LHCN-M2 (cell line): ENCODE measurements around the gene ACOX2. TPM values are rescaled to one million over a fixed set of nuclear protein-coding genes. Genes with fewer than 3 reads are reported as not detected.

Experiments
- DNase-seq: peaks from one replicate; pipeline ENCODE4 v3.0.0-alpha.2; 2012; ENCODE audit warnings: low read depth
- polyA plus RNA-seq: library from polyadenylated mRNA; unstranded; fragments of >200 nt; gene quantifications from one replicate; pipeline ENCODE4 v1.2.1, GENCODE V29; 2012; ENCODE audit warnings: missing spikeins
- total RNA-seq: library from RNA; depleted of rRNA; stranded (reverse); fragments of >200 nt; gene quantifications from 2 replicates; pipeline ENCODE4 v1.2.3, GENCODE V29; 2014; rRNA removed

ACOX2 gene
- 2.4 and 2.7 TPM in 2 replicates for total RNA-seq
- 0.50 TPM for polyA plus RNA-seq

DNA sequence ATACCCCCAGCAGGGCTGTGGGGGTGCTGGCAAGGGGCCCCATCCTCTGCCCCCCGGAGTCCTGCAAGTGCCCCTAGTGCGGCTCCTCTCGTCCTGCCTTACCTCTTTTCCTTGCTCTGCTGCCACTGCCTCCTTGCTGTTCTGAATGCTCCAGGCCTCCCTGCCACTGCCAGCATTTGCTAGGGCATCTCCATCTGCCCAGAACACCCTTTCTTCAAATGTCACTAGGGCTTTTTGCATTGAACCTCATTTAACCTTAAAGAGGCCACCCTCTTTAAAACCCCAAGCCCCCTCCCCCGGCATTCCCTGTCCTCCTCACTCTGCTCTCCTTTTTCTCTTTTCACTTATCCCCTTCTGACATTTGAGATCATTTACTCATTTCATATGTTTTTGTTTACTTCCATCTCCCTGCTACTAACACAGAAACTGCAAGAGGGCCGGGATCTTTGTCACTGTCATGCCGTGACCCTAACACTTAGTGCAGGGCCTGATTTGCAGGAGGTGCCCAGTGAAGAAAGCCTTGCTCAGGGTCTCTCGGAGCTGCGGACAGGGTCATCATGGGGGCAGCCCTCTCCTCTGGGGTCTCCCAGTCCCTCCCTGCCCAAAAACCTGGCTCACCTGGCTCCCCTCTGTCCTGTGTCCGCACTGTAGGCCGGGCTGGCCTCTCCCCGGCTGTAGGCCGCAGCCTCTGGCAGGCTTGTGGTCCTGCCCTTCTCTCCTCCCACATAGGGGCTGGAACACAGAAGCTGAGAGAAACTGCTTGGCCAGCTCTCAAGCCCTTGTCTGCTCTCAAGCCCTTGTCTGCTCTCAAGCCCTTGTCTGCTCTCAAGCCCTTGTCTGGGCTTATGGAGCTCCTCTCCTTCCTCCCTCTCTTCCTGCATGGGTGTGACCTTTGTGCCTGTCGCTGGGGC, at the start of gene ACOX2:
Gene ACOX2 (minus strand): TSS at position 690 of the 911 bp plus-strand sequence. CDS start 2,084 bp downstream, outside the sequence.
- DNase-seq: no peak

DNA sequence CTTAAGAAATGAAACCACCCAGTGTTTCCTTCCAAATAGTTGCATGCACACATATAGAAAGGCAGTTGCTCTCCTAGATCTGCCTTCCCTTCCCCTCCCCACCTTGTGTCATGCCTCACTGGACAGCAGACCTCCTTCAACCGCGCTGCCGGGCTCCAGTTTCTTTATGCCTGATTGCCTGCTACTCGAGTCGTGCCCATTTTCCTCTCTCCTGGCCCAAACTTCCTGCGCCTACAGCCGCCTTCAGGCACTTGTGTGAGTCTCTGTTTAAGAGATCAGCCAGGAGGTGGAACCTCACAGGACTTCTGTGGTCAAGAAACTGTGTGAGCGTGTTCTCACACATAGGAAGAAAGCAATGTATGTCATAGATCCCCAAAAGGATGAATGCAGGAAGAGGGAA, 49.0 kb upstream of the ACOX2 start:
- DNase-seq: no peak

DNA sequence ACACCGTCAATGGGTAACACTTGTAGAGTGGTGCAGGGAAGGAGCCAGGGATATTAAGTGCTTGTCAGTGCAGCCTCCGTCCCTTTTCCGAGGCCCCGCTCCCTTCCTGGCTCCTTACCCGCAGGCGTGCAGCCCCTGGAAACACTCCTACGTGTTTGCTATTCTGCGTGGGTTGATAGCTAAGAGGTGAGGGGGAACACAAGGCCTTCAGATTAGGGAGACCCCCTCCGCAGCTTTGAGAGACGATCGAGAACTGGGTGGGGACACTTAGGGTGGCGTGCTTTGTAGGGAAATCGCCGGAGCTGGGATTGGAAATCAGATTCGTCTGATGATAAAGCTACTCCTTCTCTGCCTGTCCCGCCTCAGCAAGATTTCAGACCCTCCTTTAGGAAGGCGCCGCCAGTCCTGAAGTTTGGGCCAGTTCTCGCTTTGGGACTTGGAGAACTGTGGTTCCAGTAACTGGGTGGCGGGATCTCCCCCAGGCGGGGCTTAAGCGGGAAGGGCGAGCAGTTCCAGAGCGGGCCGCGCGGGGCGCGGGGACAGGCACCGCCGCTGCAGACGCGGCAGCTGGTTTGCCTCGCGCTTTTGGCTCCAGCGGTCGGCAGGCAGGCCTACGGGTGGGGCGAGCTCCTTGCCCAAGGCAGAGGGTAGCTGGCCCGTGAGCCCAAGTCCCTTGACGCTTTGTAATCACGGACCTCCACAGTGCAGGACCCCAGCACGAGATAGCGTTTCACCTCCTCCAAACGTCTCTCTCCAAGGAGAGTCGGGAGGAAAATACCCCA, 48.2 kb upstream of the ACOX2 start:
- DNase-seq: peak; percentile 68

DNA sequence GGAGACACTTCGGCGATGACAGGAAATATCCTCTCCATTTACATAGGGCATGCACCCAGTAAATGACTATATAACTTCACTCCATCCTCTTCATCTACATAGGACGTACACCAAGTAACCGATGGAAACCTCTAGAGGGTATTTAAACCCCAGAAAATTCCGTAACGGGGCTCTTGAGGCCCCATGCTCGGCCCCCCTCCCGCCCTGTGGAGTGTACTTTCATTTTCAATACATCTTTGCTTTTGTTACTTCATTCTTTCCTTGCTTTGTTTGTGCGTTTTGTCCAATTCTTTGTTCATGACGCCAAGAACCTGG, 47.7 kb upstream of the ACOX2 start:
- DNase-seq: peak; percentile 15

DNA sequence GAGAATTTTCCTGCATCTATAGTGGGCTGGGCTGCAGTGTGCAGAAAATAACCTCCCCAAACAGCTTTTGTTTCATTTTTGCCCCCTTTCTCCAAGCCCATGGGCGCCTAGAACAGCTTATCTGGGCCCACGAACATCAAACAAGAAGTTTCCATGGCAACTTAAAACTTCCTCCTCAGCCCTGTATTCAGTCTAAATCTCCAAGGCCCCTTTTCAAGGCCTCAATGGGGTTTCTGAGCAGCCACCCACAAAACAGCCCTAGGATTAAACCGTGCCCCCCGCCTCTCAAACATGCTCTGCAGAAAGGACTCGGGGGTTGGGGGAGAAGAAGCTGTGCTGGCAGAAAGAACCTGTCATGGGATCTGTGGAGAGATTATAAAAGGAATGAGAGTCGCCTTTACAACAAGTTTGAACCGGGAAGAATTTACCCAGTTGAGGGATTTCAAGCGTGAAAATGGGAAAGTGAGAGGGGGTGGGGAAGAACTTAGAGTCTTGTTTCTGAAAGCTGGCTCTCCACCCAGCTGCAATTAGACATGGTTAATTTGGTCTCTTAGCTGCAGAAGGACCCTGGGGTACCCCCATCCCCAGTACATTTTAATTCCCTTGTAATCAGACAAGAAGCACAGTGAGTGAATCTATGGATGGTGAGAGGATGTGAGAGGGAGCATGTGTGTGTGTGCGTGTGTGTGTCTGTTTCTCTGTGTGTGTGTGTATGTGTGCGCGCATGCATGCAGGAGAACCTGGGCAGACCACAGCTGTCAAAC, 44.5 kb upstream of the ACOX2 start:
- DNase-seq: no peak

DNA sequence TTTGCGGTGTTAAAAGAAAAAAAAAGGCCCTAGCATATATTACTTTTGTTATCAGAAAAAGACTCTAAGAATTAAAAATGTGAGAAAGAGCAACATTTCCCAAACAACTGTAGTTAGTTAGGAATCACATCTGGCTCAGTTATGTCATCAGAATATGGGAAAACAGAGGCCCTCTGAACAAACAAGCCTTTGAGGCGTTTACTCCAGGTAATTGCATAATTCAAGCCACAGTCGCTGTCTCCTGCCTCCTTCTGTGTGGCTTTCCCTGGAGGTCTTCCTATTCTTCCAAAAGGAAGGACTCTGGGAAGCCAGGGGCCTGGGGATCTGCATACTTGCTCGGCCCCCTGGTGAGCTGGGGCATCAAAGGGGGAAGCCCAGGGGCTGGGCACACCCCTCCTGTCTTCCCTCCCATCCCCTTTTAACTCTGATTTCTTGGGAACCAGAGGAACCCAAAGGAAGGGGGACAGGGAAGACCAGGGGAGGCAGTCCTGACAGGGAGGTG, 43.9 kb upstream of the ACOX2 start:
- DNase-seq: no peak

DNA sequence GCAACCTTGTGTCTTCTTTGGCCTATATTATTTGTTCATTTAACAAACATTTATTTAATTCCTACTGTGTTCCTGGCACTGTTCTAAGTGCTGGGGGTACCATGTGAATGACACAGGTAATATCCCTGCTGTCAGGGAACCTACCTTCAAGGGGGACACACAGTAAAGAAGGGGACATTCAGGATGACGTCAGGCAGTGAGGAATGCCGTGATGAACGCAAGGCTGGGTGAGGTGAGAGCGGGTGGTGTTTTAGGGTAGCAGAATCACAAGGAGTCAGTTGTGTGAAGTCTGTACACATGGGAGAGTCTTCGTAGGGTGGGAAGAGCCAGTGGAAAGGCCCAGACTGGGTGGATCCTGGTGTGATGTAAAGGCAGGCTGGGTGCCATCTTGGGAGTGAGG, 41.9 kb upstream of the ACOX2 start:
- no peak for DNase-seq

DNA sequence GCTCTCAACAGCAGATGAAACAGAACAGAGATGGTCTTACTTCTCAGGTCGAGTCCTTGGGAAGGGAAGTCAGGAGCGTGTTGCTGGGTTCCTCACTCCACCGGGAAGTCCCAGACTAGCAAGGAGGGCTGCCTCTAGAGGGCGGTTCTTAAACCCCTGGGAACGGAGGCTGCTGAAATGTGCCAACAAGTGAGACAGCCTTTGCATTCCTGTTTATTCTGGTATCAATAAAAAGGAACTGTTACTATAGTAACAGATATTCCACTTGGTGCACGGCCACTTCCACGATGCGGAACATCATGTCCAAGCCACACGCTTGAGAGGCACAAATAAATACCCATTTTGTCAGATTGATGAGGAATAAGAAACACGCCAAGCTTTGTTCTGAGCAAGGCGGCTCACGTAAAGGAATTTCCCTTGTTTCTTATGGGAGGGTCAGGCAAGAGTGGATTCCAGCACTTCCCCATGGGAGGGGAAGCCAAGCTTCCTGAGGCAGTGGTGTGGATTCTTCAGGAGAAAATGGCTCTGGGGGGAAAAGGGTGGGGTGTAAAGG, 40.4 kb upstream of the ACOX2 start, which contains the start of gene FAM107A:
Gene FAM107A (minus strand): TSS at position 123 of the 553 bp plus-strand sequence. CDS start 7,531 bp downstream, outside the sequence.
- DNase-seq: peak; percentile 19

DNA sequence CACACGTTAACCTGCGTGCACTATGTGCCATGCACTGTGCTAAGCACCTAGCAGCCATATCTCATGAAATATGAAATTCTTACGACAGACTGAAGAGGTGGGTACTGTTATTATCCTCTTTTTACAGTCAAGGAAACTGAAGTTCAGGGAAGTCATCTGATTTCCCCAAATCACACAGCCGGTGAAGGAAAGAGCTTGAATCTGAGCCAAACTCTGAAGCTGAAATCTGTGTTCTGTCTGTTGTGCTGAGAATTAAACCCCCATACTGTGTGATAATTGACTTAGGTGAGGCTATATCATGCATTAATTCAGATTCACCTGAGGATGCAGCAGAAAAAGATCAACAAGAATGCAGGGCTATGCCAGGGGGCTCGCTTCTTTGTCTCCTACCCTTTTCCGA, 39.7 kb upstream of the ACOX2 start:
- DNase-seq: no peak

DNA sequence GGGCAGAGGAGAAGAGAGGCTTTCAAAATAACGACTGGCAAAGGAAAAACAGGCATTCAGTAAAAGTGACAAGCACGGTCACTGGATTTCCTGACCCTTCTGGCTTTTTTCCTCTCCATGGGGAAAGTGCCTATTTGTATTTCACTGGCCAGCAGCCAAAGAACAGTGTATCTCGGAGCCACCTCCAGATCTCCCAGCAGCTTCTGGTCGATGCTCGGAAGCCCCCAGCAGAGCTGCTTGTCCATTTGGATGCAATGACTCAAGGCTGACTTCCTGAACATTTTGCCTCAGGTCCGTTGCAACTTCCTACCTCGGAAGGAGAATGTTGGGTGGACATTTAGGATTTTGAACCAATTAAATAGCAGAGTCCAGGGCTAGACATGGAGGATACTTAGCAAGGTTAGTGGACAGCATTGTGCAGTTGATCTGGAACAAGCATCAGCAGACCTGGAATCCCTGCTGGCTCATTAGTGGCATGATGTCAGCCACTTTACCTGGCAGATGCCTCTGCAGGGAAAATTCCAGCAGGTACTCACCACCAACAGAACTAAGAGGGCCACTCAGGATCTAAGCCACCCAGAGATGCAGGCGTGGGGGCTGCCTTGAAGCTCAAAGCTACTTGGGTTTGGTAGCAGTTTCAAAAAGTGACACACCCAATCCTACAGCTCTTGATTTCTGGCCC, 39.1 kb upstream of the ACOX2 start:
- DNase-seq: no peak

DNA sequence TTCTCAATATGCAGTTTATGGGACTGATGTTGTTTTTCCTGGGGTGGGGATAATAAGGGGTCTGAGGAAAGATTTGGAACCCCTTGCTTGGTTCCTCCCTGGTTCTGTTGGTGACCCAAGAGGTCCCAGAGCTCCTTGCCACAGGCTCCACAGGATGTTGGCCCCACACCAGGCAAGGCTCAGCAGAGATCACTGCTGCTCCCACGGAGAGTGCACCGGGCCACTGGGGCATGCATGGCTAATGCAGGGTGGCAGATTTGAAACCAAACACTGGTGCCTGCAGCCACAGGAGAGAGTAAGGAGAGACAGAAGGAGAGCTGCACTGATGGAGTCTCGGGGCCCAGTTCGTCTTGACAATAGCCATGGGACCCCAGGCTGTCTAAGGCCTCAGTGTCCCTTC, 37.7 kb upstream of the ACOX2 start:
- no peak for DNase-seq

DNA sequence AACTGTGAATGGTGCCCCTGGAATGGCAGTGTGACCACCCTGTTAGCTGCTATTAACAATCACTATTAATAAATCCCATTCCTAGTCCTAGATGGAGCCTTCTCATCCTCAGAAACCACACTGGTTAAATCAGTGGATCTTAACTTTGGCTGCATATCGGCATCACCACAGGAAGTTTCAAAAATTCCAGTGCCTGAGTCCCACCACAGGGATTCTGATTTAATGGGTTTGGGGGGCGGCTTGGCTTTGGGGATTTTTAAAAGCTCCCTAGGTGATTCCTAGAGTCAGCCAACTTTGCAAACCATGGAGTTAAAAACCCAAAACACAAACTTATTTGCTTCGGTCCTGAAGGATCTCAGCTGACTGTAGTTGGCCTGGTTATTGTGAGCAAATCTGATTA, 37.1 kb upstream of the ACOX2 start:
- no peak for DNase-seq

DNA sequence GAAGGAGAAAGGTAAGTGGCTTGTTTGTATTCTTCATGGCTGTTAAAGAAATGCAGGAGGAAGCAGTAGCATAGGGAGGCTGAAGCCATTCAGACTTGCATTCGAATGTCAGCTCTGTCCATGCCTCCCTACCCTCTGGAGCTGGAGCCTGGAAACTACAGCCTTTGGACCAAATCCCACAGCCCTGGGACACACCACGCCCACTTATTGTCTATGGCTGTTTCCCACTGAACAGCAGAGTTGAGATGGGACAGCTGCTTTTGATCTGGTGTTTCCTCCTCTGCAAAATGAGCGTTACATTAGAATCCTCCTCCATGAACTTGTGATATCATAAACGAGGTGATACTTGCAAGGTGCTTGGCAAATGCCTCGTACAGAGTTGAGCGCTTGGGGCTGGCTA, 36.6 kb upstream of the ACOX2 start:
- no peak for DNase-seq

DNA sequence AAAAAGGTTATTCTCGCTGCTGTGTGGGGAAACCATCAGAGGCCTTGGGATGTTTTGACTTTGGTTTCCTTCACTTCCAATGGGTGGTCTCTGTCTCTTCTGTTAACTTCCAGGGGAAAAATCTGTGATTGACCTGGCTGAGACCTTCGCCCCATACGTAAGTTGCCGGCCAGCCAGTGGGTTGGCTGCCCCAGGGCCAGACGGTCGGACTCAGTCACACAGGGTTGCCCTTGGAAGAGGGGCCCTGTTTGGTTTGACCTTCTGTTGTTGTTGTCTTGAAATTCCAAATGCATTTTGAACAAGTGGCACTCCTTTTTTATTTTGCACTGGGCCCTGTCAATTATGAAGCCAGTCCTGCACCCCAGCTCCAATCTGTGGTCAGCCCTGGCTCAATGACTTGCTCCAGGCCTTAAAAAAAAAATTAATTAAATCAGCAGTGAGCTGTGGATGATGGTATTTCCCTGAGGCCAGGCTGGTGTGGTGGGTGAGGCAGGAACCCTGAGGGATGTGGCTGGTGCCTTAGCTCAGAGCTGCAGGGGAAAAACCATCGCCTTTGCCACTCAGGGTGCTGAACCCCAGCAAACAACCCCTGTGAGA, 35.7 kb upstream of the ACOX2 start:
- no peak for DNase-seq

DNA sequence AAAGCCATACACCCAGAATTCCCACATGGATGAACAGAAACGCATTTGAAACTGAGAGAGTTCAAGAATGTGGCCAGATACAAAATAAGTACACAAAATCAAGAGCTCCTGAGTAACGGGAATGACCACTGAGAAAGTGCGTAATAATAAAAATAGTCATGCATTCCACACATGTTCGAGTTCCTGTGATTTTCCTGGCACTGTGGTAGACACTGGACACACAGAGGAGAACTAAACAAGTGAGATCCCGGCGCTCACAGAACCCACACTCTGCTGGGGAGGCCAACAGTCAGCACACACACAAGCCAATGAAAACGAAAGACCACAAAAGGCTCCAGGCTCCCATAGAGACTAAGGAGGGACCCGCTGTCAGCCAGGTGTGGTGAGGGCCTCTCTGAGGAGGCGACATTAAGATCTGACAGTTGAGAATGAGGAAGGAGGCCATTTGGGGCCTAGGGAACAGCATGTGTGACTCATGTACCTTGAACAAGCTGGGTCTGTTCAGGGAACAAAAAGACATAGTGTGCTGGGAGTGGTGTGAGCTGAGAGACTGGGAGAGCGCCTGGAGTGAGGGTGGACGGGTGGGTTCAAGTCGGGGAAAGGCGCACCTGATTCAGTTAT, 35.1 kb upstream of the ACOX2 start:
- no peak for DNase-seq

DNA sequence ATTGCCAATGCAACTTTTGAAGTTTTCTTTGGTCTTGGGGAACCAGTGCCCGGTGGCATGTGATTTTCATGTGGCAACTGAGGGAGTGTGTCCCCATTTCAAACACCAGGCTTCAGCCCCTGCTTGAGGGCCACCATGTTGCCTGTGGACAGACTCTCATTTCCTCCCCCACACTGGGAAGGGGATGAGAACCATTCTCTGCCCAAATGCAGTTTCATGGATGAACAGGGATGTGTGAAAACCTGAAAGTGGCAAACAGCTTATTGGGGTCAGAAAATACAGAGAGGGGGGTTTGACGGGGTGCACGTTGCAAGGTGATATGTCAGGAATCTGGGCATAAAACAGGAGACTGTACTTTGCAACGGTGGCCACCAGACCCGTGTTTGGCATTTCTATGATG, 33.9 kb upstream of the ACOX2 start:
- DNase-seq: no peak

DNA sequence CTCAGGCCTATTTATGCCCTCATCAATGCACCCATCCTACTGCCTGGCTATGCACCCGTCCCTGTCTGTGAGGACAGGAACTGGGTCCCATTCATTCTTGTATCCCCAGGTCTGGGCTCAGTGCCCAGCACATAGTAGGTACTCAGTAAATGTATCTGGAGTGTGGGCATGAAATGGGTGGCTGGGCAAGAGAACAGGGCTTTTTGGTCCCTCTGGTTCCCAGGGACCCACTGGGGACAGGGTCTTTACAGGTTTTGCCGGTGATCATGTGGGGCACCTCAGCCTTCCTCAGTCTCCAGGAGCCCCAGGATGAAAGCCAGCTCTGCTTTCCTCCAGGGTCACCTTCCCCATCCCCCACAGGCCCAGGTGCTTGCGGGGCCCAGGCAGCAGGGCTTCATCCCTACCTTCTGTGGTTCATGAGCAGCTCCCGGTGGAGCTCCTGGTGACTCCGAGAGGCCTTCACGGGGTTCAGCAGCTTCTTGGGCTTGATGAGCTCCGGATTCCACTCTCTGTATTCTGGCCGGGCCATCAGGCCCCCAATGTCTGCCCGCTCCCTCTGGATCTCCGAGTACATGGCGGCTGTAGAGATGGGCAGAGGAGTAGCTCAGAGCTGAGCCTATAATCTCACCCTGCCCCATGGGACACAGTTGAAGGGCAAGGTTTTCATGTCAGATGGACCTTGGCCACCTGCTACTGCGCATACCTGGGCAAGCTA, 32.5 kb upstream of the ACOX2 start:
- no peak for DNase-seq

DNA sequence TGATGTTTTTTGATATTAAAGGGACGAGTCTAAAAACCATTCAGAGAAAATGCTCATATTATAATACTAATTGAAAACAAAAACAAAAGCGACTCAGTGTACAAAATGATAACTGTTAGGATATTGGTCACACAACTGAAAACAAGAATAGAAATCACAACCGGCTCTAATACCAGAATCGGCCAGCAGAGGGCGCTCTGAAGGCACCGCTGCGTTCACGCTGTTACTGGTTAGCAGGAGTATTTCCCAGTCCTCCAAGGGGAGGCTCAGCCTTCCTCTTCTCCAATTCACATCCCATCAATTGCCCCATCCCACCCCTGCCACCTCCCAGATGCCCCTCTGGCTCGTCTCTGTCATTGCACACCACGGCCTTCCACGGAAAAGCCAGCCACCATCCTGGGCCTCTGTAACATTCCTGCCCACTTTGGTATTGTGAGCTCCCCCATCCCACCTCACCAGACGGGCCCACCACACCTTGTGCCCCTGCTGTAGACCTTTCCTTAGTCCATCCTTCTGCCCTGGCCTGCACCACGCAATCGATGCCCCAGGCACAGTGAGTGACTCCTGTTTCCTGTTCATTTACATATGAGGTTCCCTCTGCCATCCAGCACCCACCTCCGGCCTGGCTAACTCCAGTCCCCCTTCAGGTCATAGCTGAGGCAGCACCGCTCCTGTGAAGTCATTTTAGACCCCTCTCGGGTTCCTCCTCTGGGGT, 31.7 kb upstream of the ACOX2 start:
- peak; percentile 48 for DNase-seq

DNA sequence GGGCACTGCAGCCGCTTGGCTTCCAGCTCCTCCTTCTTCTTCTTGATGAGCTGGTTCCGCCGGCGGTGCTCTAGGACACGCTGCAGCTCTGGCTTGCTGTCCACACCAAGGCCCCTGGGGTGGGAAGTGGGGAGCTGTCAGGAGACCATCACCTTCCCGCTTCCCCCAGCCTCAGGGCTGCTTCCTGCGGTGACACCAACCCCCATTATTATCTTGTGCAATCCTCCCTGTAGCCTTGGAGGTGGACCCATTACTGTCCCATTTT, 30.2 kb upstream of the ACOX2 start:
- no peak for DNase-seq
